Hepatocyte (in vitro differentiated cells): ENCODE measurements around the gene OR5AN1.

Experiments used
- CTCF ChIP-seq: fragments of 200-600 bp; sonication (generic); IDR thresholded peaks from 2 replicates; pipeline ENCODE4 v1.5.1; 2016; ENCODE audit warnings: antibody characterized with exemption, mild to moderate bottlenecking; ENCODE audit not compliant: poor library complexity
- EZH2 ChIP-seq: fragments of 200-600 bp; sonication (generic); IDR thresholded peaks from 2 replicates; pipeline ENCODE4 v1.6.1; 2016; ENCODE audit warnings: antibody characterized with exemption, mild to moderate bottlenecking, borderline replicate concordance
- EZH2phosphoT487 ChIP-seq: fragments of 200-600 bp; sonication (generic); IDR thresholded peaks from one replicate; pipeline ENCODE4 v1.6.1; 2018; ENCODE audit warnings: antibody characterized with exemption, mild to moderate bottlenecking, low read depth, moderate library complexity; ENCODE audit not compliant: unreplicated experiment, severe bottlenecking

GRCh38 chr11:59400461-59401261 is 42.0 kb downstream of the OR5AN1 start:
- no peak for TF ChIP-seq CTCF
- no peak for TF ChIP-seq EZH2phosphoT487
- no peak for TF ChIP-seq EZH2
